IPS DF 4.7 (cell line): ENCODE measurements around the gene PAN3.

Source experiments
- DNase-seq: peaks from one replicate; pipeline ENCODE4 v3.0.0-alpha.2; 2013; ENCODE audit warnings: low spot score; ENCODE audit errors: extremely low read depth

PAN3 gene

GRCh38 chr13:28333204-28333881, 195.0 kb downstream of the PAN3 start:
- no peak for DNase-seq

GRCh38 chr13:28336193-28336657, 197.9 kb downstream of the PAN3 start:
- DNase-seq: no peak

- no peak for DNase-seq
Measured at GRCh38 chr13:28337166-28338005, 199.0 kb downstream of the PAN3 start.

GRCh38 chr13:28338006-28338574, 199.7 kb downstream of the PAN3 start:
- no peak for DNase-seq

GRCh38 chr13:28338742-28339141, 200.4 kb downstream of the PAN3 start:
- no peak for DNase-seq

GRCh38 chr13:28339419-28339818, 201.1 kb downstream of the PAN3 start:
- no peak for DNase-seq

- DNase-seq: no peak
Measured at GRCh38 chr13:28340272-28340793, 202.0 kb downstream of the PAN3 start.

GRCh38 chr13:28342251-28342650, 203.9 kb downstream of the PAN3 start:
- DNase-seq: no peak

- DNase-seq: no peak
Measured at GRCh38 chr13:28344163-28344562, 205.8 kb downstream of the PAN3 start.
